Natural killer cell (primary cell): Measurements from ENCODE around the gene ARID5B. TPM values are rescaled to one million over a fixed set of nuclear protein-coding genes. Genes with fewer than 3 reads are reported as not detected.

Experiments used
- ATAC-seq, 3 donors: fragments of 150-1000 bp in 2 of 3; fragments of 200-7000 bp in 1 of 3; cut with Tn5 transposase; 1 replicate in 1 of 3; 2 replicates in 2 of 3; pipeline ENCODE4 v1.10.0; 2021; ENCODE audit warnings: mild to moderate bottlenecking in 2 of 3, moderate library complexity in 2 of 3
- DNase-seq, 2 donors: peaks; one replicate each; pipeline versions ENCODE4 v3.0.0 to v3.0.0-alpha.2; 2013 to 2021; ENCODE audit warnings: mixed read lengths in 1 of 2
- H3K27ac ChIP-seq: one replicate; pipeline ENCODE4 v1.5.1; 2013; ENCODE audit warnings: mild to moderate bottlenecking, low read length
- H3K27me3 ChIP-seq: one replicate; pipeline ENCODE4 v1.6.1; 2013; ENCODE audit warnings: low read length; ENCODE audit not compliant: control insufficient read depth, insufficient read depth
- H3K36me3 ChIP-seq: one replicate; pipeline ENCODE4 v1.6.1; 2013; ENCODE audit warnings: low read length; ENCODE audit not compliant: control insufficient read depth, insufficient read depth
- H3K4me1 ChIP-seq: one replicate; pipeline ENCODE4 v1.6.1; 2013; ENCODE audit warnings: low read length; ENCODE audit not compliant: control insufficient read depth, insufficient read depth
- H3K4me3 ChIP-seq: one replicate; pipeline ENCODE4 v1.5.1; 2013; ENCODE audit warnings: low read length
- H3K9me3 ChIP-seq: one replicate; pipeline ENCODE4 v1.6.1; 2013; ENCODE audit warnings: low read length; ENCODE audit not compliant: control insufficient read depth, insufficient read depth
- H3K27ac Mint-ChIP-seq, 2 donors: one replicate each; pipeline ENCODE4 v1.8.0; 2022; ENCODE audit warnings: mild to moderate bottlenecking in 2 of 2, mixed read lengths in 2 of 2, moderate library complexity in 1 of 2
- H3K27me3 Mint-ChIP-seq, 2 donors: one replicate each; pipeline ENCODE4 v1.8.0; 2022; ENCODE audit warnings: low read depth in 2 of 2, mixed read lengths in 2 of 2
- H3K36me3 Mint-ChIP-seq: one replicate; pipeline ENCODE4 v1.8.0; 2022; ENCODE audit warnings: mixed read lengths
- H3K4me1 Mint-ChIP-seq, 2 donors: one replicate each; pipeline ENCODE4 v1.8.0; 2022; ENCODE audit warnings: mixed read lengths in 2 of 2
- H3K4me3 Mint-ChIP-seq: one replicate; pipeline ENCODE4 v1.8.0; 2022; ENCODE audit warnings: mild to moderate bottlenecking, moderate library complexity, mixed read lengths
- H3K9me3 Mint-ChIP-seq, 2 donors: one replicate each; pipeline ENCODE4 v1.8.0; 2022; ENCODE audit warnings: mixed read lengths in 2 of 2
- CTCF ChIP-seq: fragments of 200-600 bp; IDR thresholded peaks from one replicate; pipeline ENCODE4 v1.8.0; 2022; ENCODE audit warnings: antibody characterized with exemption
- WGBS: methylation state at CpG from one replicate; pipeline ENCODE4 v1.1.7; 2013; ENCODE audit warnings: missing lambda C conversion rate; ENCODE audit not compliant: insufficient coverage; 5-methylcytosine and 5-hydroxymethylcytosine counted together
- intact Hi-C: fragments of 100-400 bp; cut with micrococcal nuclease; formaldehyde crosslinking; loops from one replicate; pipeline ENCODE4 v1.14.2; 2022
- total RNA-seq, 4 donors: library from RNA; stranded (reverse); fragments of 120-200 nt in 1 of 4; gene quantifications; one replicate each; pipeline versions ENCODE4 v1.2.3 to v1.2.4, GENCODE V29; 2013 to 2022

The ARID5B gene
- total RNA-seq, 3 donors from 2014 or later (not counting 1 experiment from before 2014, with no cell fraction given) = 22.3 to 44.3 (median 31.3) TPM

DNA sequence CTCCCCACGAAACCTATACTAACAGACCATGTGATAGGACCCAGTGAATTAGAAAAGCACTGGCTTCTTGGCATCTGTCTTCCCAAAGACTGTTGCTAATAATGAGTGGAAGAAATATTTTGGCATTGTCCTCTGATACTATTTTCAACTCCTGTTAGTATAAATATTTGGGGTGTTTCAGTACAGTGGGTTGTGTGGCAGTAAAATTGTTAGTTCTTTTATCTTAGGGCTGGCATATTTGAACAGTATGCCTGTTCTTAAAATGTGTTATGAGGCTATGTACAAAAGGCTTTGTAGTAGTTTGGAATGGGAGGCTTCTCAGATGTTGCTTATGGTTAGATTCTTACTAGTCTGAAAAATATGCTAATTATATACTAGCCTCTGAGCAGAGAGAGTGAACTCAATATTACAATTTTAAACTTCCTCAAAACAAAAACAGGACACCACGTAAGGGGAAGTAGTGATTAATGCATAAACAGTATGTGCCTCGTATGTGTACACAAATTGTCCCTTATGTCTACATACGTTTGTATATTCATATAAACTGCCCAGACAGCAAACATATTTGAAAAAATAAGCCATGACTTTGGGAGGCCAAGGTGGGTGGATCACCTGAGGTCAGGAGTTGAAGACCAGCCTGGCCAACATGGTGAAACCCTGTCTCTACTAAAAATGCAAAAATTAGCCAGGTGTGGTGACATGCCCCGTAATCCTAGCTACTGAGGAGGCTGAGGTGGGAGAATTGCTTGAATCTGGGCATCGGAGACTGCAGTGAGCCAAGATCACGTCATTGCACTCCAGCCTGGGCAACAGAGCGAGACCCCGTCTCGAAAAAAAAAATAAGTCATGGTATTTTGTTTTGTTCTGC lies 115.4 kb downstream of the ARID5B start:
- DNase-seq (no peak), ATAC-seq (peak in 2 of 3 donors; percentile 26 to 65)
- intact Hi-C loops = no loop called here
- H3K4me1 ChIP-seq = peaks cover 3% of the 10 kb centered on the region
- Mint-ChIP-seq H3K36me3 (no peaks in the 10 kb centered on the region), H3K9me3 (no peaks in the 10 kb centered on the region), H3K4me3 (no peak overlapping the region), H3K27ac (peak overlapping the region in 1 of 2 donors; percentile 71), H3K27me3 (no peaks in the 10 kb centered on the region), H3K4me1 (peaks cover 25% of the 10 kb centered on the region in 2 donors)
- no peaks in the 10 kb centered on the region for H3K27me3 ChIP-seq
- 72% methylated on average over 8 of the region's 10 CpGs for WGBS
- H3K9me3 ChIP-seq = no peaks in the 10 kb centered on the region
- peaks cover 5% of the 10 kb centered on the region for H3K36me3 ChIP-seq
- H3K27ac ChIP-seq = peak overlapping the region; percentile 83
- H3K4me3 ChIP-seq = no peak overlapping the region
- no peak for TF ChIP-seq CTCF

DNA sequence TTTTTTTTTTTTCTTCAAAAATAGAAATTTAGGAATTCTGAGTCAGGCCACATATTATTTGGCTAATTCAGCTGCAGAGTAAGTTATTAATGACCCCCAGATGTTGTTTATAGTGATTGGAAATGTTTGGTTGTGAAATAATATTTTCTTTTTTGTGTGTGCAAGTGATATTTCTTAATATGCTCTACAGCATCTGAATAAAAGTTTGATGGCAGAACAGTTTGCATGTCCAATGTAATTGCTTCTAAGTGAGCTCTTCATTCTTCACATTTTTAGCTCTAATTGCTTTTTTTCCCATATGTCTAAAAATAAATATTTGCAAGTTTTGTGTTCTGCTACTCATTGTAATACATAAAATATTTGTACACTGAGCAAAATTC lies 116.0 kb downstream of the ARID5B start:
- no peak for ATAC-seq
- H3K4me1 ChIP-seq = no peaks in the 10 kb centered on the region

DNA sequence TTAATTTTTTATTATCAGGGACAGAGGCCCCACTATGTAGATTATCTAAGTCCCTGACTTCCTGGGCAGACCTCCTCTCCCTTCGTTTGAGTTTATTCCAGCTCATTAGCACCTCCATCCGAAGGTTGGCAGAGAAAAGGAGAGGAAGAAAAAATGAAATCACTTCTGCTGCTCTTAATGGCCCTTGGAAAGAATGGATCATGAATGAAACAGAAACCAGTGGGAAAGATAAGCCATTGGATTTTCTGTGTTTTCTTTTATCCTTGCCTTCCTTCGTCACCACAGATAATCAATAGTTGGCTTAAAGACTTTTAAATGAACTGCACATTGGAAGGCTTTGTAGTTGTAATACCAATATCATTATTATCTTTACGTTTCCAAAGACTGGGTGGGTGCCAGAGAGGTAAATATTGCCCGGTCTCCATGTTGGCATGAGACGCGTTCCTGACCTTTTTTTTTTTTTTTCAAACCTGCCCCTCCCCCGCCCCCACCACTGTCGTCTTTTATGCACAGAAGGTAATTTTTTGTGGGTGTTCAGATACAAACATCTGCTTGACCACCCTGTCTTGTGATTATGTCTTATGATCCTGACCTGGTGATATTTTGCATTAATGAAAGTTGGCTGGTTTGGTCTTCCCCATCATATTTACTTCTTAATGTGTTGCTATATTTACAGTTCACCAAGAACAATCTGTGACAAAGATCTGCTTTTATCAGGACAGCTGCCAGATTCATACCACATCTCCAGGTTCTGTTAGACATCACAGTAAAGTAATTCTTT lies 116.8 kb downstream of the ARID5B start:
- ATAC-seq (no peak), DNase-seq (no peak)
- no peaks in the 10 kb centered on the region for H3K27me3 ChIP-seq
- no peaks in the 10 kb centered on the region for H3K4me1 ChIP-seq
- TF ChIP-seq CTCF = no peak
- intact Hi-C loops = no loop called here
- peaks cover 34 to 35% of the 10 kb centered on the region in 2 donors for H3K4me1 Mint-ChIP-seq
- no peaks in the 10 kb centered on the region for H3K27me3 Mint-ChIP-seq
- H3K9me3 ChIP-seq = no peaks in the 10 kb centered on the region
- no peaks in the 10 kb centered on the region for H3K9me3 Mint-ChIP-seq
- no peak overlapping the region for H3K4me3 ChIP-seq
- H3K36me3 ChIP-seq = peaks cover under 1% of the 10 kb centered on the region
- no peak overlapping the region for H3K4me3 Mint-ChIP-seq
- peak overlapping the region; percentile 83 for H3K27ac ChIP-seq
- no peak overlapping the region for H3K27ac Mint-ChIP-seq
- 89% methylated on average over 6 of the region's 9 CpGs for WGBS
- H3K36me3 Mint-ChIP-seq = no peaks in the 10 kb centered on the region

More for the DNA sequence above, 116.0 kb downstream of the ARID5B start:
- Mint-ChIP-seq H3K9me3 (no peaks in the 10 kb centered on the region), H3K27ac (no peak overlapping the region), H3K4me1 (peaks cover 25 to 27% of the 10 kb centered on the region in 2 donors), H3K4me3 (no peak overlapping the region), H3K36me3 (no peaks in the 10 kb centered on the region), H3K27me3 (no peaks in the 10 kb centered on the region)
- no peak for DNase-seq
- intact Hi-C loops = no loop called here
- no peak overlapping the region for H3K4me3 ChIP-seq
- H3K36me3 ChIP-seq = peaks cover 2% of the 10 kb centered on the region
- no peak for TF ChIP-seq CTCF
- no peaks in the 10 kb centered on the region for H3K27me3 ChIP-seq
- peak overlapping the region; percentile 83 for H3K27ac ChIP-seq
- no peaks in the 10 kb centered on the region for H3K9me3 ChIP-seq
